Peyer's patch (tissue), 4 donors: ENCODE measurements around the gene PALMD.

ENCODE experiments used
- POLR2A ChIP-seq, 2 donors: fragments of 450-650 bp; IDR thresholded peaks; one replicate each; pipeline ENCODE4 v1.5.1; 2017; ENCODE audit warnings: antibody characterized with exemption in 2 of 2, mild to moderate bottlenecking in 2 of 2, moderate library complexity in 2 of 2
- TF ChIP-seq, protein P1 (sequence below), 6 experiments: fragments of 450-650 bp in 4 of 6; fragments of 200-600 bp in 2 of 6; sonication (generic) in 1 of 6; IDR thresholded peaks; one replicate each; pipeline ENCODE4 v1.5.1; 2017 to 2019; ENCODE audit warnings: antibody characterized with exemption in 6 of 6, mild to moderate bottlenecking in 3 of 6, moderate library complexity in 1 of 6

DNA sequence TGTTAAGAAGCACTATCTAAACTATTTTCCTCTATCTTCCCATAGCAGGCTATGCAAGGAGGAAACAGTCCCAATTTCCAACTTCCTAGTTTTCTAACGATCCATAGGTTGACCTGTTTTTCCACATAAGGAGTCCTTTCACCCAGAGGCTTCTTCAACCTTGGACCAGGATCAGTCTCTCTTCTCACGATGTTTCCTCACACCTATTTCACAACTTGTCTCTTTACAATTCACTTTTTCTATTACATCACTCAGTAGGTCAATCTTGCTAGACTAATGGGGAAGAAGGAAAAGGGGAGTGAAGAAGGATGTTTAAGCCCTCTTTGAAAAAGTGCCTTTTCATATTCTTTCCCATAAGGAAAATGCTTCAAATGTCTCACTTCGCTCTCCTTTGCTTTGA is 15.9 kb downstream of the PALMD start:
- TF ChIP-seq, protein P1, sequence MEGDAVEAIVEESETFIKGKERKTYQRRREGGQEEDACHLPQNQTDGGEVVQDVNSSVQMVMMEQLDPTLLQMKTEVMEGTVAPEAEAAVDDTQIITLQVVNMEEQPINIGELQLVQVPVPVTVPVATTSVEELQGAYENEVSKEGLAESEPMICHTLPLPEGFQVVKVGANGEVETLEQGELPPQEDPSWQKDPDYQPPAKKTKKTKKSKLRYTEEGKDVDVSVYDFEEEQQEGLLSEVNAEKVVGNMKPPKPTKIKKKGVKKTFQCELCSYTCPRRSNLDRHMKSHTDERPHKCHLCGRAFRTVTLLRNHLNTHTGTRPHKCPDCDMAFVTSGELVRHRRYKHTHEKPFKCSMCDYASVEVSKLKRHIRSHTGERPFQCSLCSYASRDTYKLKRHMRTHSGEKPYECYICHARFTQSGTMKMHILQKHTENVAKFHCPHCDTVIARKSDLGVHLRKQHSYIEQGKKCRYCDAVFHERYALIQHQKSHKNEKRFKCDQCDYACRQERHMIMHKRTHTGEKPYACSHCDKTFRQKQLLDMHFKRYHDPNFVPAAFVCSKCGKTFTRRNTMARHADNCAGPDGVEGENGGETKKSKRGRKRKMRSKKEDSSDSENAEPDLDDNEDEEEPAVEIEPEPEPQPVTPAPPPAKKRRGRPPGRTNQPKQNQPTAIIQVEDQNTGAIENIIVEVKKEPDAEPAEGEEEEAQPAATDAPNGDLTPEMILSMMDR (IDR thresholded peaks at IDR 0.05) = no peak
- TF ChIP-seq POLR2A (IDR thresholded peaks at IDR 0.05) = no peak
